ENCODE measurements around the gene CD180.

- TF ChIP-seq CTCF (IDR thresholded peaks at IDR 0.05; ENCODE audit: low read depth, low read length) (no peak), POLR2A (IDR thresholded peaks at IDR 0.05; ENCODE audit: extremely low read depth, insufficient read length) (no peak)
These were observed 7.1 kb upstream of the CD180 start for GRCh38 chr5:67203701-67204074.
